ENCODE data around the gene ENDOV. TPM values are rescaled to one million over a fixed set of nuclear protein-coding genes. Genes with fewer than 3 reads are reported as not detected.

ENDOV gene
- total RNA-seq, 4 donors from 2014 or later: 6.9 to 16.6 (median 8.1) TPM

DNA sequence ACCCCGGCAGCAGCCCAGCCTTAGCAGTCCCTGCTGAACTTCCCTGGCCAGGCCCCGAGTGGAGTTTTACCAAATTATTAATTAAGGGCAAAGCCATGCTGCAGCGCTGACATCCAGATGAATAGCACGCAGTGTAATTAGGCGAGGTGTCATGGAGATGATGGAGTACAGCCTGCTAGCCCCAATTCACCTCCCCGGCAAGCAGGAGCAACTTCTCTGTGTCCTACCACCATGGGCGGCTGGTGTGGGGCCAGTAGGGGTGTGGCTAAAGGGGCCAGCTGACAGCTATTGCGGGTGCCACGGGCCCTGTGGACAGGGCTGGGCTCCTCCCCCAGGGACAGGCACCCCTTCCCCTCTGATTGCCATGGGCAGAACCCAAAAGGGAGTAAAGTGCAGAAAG, 24.5 kb downstream of the ENDOV start:
- no peak for TF ChIP-seq CTCF (IDR thresholded peaks at IDR 0.05)
- no peak for DNase-seq (ENCODE audit: low spot score)
- ATAC-seq (ENCODE audit: low FRiP score): no peak

GRCh38 chr17:80441133-80441578, 26.2 kb downstream of the ENDOV start:
- TF ChIP-seq CTCF (IDR thresholded peaks at IDR 0.05): no peak
- DNase-seq (ENCODE audit: low spot score) (no peak), ATAC-seq (ENCODE audit: low FRiP score) (no peak)

DNA sequence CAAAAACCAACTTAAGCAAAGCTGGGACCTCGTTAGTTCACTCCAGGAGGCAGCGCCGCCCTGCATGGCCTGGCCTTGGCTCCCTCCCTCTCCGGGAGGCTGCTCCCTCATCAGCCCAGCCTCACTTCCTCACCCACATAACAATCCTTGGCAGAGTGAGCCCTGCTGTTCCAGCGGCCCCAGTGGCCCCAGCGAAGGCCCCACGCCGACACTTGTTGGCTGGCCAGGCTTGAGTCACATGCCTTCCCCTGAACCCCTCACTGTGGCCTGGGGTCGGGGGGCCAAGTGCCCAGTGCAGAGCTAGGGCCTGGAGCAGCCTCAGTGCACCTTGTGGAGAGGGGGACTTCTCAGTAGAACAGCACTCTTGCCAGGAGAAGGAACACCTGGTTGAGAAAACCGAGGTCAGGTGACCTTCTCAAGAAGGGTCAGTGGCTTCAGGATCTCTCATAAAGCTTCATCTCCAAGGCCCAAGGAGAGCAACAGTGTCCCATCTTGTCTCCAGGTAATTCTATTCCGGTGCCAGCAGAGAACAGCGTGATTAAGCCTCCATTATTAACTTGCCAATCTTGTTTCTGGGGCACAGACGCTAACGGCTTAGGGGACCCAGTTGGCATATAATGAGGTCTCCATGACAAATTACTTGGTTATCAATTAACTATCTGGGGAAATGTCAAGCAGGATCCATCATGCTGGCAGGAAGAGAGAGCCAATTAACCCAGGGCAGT, 26.8 kb downstream of the ENDOV start:
- TF ChIP-seq CTCF (IDR thresholded peaks at IDR 0.05): no peak
- ATAC-seq (ENCODE audit: low FRiP score) (no peak), DNase-seq (ENCODE audit: low spot score) (no peak)

- DNase-seq (ENCODE audit: low spot score): no peak
- TF ChIP-seq CTCF (IDR thresholded peaks at IDR 0.05): no peak
- no peak for ATAC-seq (ENCODE audit: low FRiP score)
Observed at GRCh38 chr17:80442323-80442659, 27.3 kb downstream of the ENDOV start.

DNA sequence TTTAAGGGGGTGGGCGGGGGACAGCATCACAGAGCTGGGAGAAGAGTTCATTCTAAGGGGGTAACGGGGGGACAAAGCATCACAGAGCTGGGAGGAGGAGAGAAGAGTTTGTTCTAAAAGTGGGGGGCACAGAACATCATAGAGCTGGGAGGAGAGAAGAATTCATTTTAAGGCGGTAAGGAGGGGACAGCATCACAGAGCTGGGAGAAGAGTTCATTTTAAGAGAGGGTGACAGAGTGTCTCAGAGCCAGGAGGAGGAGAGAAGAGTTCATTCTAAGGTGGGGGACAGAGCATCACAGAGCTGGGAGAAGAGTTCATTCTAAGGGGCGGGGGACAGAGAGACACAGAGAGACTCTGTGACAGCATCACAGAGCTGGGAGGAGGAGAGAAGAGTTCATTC, 27.8 kb downstream of the ENDOV start:
- TF ChIP-seq CTCF (IDR thresholded peaks at IDR 0.05): no peak
- DNase-seq (ENCODE audit: low spot score): no peak
- no peak for ATAC-seq (ENCODE audit: low FRiP score)

- no peak for DNase-seq (ENCODE audit: low spot score)
- ATAC-seq (ENCODE audit: low FRiP score): no peak
- TF ChIP-seq CTCF (IDR thresholded peaks at IDR 0.05): no peak
Observed at GRCh38 chr17:80443498-80443897, 28.5 kb downstream of the ENDOV start.

- ATAC-seq (ENCODE audit: low FRiP score) (no peak), DNase-seq (ENCODE audit: low spot score) (no peak)
- TF ChIP-seq CTCF (IDR thresholded peaks at IDR 0.05): no peak
Observed at GRCh38 chr17:80443916-80444643, 29.1 kb downstream of the ENDOV start.

All from omental fat pad (tissue), 4 donors.